WTC11 (cell line): ENCODE data around the gene MFSD11. TPM values are rescaled to one million over a fixed set of nuclear protein-coding genes. Genes with fewer than 3 reads are reported as not detected.

Experiments
- ATAC-seq: fragments of 200-7000 bp; cut with Tn5 transposase; 2 replicates; pipeline ENCODE4 v1.10.0; 2021; ENCODE audit warnings: mild to moderate bottlenecking, moderate library complexity
- CTCF ChIA-PET: fragments of 300-600 bp; sonication (Branson Sonifier 250); formaldehyde crosslinking; loops from one replicate; lab custom pipeline; 2021; ENCODE audit warnings: antibody characterized with exemption; lab: Charles Lee
- POLR2A ChIA-PET: fragments of 350-600 bp; sonication (Branson Sonifier 250); formaldehyde crosslinking; loops from one replicate; lab custom pipeline; 2021; ENCODE audit warnings: antibody characterized with exemption; lab: Charles Lee
- DNase-seq: peaks from one replicate; pipeline ENCODE4 v3.0.0; 2021; ENCODE audit warnings: low spot score
- H3K27ac Mint-ChIP-seq: 2 replicates; pipeline ENCODE4 v1.8.0; 2021; ENCODE audit warnings: mixed read lengths
- H3K27me3 Mint-ChIP-seq: 2 replicates; pipeline ENCODE4 v1.8.0; 2021; ENCODE audit warnings: low read depth, mild to moderate bottlenecking, moderate library complexity, mixed read lengths
- H3K36me3 Mint-ChIP-seq: 2 replicates; pipeline ENCODE4 v1.8.0; 2021; ENCODE audit warnings: mixed read lengths
- H3K4me1 Mint-ChIP-seq: 2 replicates; pipeline ENCODE4 v1.8.0; 2022; ENCODE audit warnings: mixed read lengths
- H3K4me3 Mint-ChIP-seq: 2 replicates; pipeline ENCODE4 v1.8.0; 2021; ENCODE audit warnings: mild to moderate bottlenecking, moderate library complexity, mixed read lengths
- H3K9me3 Mint-ChIP-seq: 2 replicates; pipeline ENCODE4 v1.8.0; 2021; ENCODE audit warnings: mixed read lengths
- CBFB ChIP-seq: sonication (generic); formaldehyde crosslinking; IDR thresholded peaks from 2 replicates; pipeline ENCODE4 v1.8.1; 2022; ENCODE audit warnings: mild to moderate bottlenecking, low read depth, missing genetic modification reagents
- CREM ChIP-seq: sonication (generic); formaldehyde crosslinking; IDR thresholded peaks from 2 replicates; pipeline ENCODE4 v1.8.1; 2022; ENCODE audit warnings: mild to moderate bottlenecking, missing genetic modification reagents, moderate library complexity
- EMX1 ChIP-seq: fragments of 250-450 bp; sonication (Bioruptor Pico); IDR thresholded peaks from 2 replicates; pipeline ENCODE4 v1.8.0; 2021; ENCODE audit warnings: mild to moderate bottlenecking
- ETV6 ChIP-seq: sonication (generic); formaldehyde crosslinking; IDR thresholded peaks from 2 replicates; pipeline ENCODE4 v1.8.1; 2022; ENCODE audit warnings: mild to moderate bottlenecking, missing genetic modification reagents
- FOXK1 ChIP-seq: sonication (generic); formaldehyde crosslinking; IDR thresholded peaks from 2 replicates; pipeline ENCODE4 v1.8.0; 2022; ENCODE audit warnings: mild to moderate bottlenecking, moderate library complexity, missing genetic modification reagents
- GTF2I ChIP-seq: fragments of 250-450 bp; sonication (Bioruptor Pico); conservative IDR thresholded peaks from 2 replicates; pipeline ENCODE4 v1.4.0; 2021; ENCODE audit warnings: mild to moderate bottlenecking
- HMGA2 ChIP-seq: fragments of 250-450 bp; sonication (Bioruptor Pico); IDR thresholded peaks from 2 replicates; pipeline ENCODE4 v1.4.0; 2021; ENCODE audit warnings: mild to moderate bottlenecking, moderate library complexity
- IRF2 ChIP-seq: sonication (generic); formaldehyde crosslinking; IDR thresholded peaks from 2 replicates; pipeline ENCODE4 v1.8.0; 2022; ENCODE audit warnings: low read depth, missing genetic modification reagents, borderline replicate concordance
- KAT7 ChIP-seq: sonication (generic); formaldehyde crosslinking; IDR thresholded peaks from 2 replicates; pipeline ENCODE4 v1.8.1; 2023; ENCODE audit warnings: missing genetic modification reagents, mild to moderate bottlenecking, borderline replicate concordance
- MXD4 ChIP-seq: fragments of 250-450 bp; sonication (Bioruptor Pico); IDR thresholded peaks from 2 replicates; pipeline ENCODE4 v1.8.0; 2021; ENCODE audit warnings: mild to moderate bottlenecking, moderate library complexity, borderline replicate concordance
- MYBL2 ChIP-seq: sonication (generic); formaldehyde crosslinking; IDR thresholded peaks from 2 replicates; pipeline ENCODE4 v1.8.1; 2023; ENCODE audit warnings: mild to moderate bottlenecking, moderate library complexity, missing genetic modification reagents
- NR1H2 ChIP-seq: sonication (generic); formaldehyde crosslinking; IDR thresholded peaks from 2 replicates; pipeline ENCODE4 v1.9.0; 2021; ENCODE audit warnings: mild to moderate bottlenecking, moderate library complexity, missing genetic modification reagents
- NR3C1 ChIP-seq: sonication (generic); formaldehyde crosslinking; conservative IDR thresholded peaks from 2 replicates; pipeline ENCODE4 v1.8.1; 2023; ENCODE audit warnings: low read depth, mild to moderate bottlenecking, missing genetic modification reagents
- SMAD4 ChIP-seq: sonication (generic); formaldehyde crosslinking; IDR thresholded peaks from 2 replicates; pipeline ENCODE4 v1.8.0; 2022; ENCODE audit warnings: mild to moderate bottlenecking, missing genetic modification reagents
- SP1 ChIP-seq: sonication (generic); formaldehyde crosslinking; conservative IDR thresholded peaks from 2 replicates; pipeline ENCODE4 v1.8.1; 2022; ENCODE audit warnings: missing genetic modification reagents
- ZNF219 ChIP-seq: sonication (generic); formaldehyde crosslinking; IDR thresholded peaks from 2 replicates; pipeline ENCODE4 v1.8.0; 2023; ENCODE audit warnings: missing genetic modification reagents, mild to moderate bottlenecking, borderline replicate concordance
- ZNF396 ChIP-seq: fragments of 250-450 bp; sonication (Bioruptor Pico); IDR thresholded peaks from 2 replicates; pipeline ENCODE4 v1.8.0; 2021; ENCODE audit warnings: mild to moderate bottlenecking, moderate library complexity, borderline replicate concordance
- total RNA-seq: library from RNA; stranded (reverse); gene quantifications from 3 replicates; pipeline ENCODE4 v1.2.3, GENCODE V29; 2021
- TF ChIP-seq, protein P1 (sequence below): sonication (generic); formaldehyde crosslinking; IDR thresholded peaks from 2 replicates; pipeline ENCODE4 v1.8.1; 2022; ENCODE audit warnings: low read depth, mild to moderate bottlenecking, moderate library complexity, missing genetic modification reagents, borderline replicate concordance
- TF ChIP-seq, protein P2 (sequence below): sonication (generic); formaldehyde crosslinking; IDR thresholded peaks from 2 replicates; pipeline ENCODE4 v1.8.1; 2022; ENCODE audit warnings: mild to moderate bottlenecking, moderate library complexity, missing genetic modification reagents
- TF ChIP-seq, protein P3 (sequence below): sonication (generic); formaldehyde crosslinking; IDR thresholded peaks from 2 replicates; pipeline ENCODE4 v1.8.1; 2023; ENCODE audit warnings: mild to moderate bottlenecking, missing genetic modification reagents, moderate library complexity
- TF ChIP-seq, protein P4 (sequence below): fragments of 250-450 bp; sonication (Bioruptor Pico); IDR thresholded peaks from 2 replicates; pipeline ENCODE4 v2.1.2; 2022; ENCODE audit warnings: mild to moderate bottlenecking, moderate library complexity
- TF ChIP-seq, protein P5 (sequence below): sonication (generic); formaldehyde crosslinking; IDR thresholded peaks from 2 replicates; pipeline ENCODE4 v1.8.1; 2022; ENCODE audit warnings: low read depth, missing genetic modification reagents, borderline replicate concordance
- TF ChIP-seq, protein P6 (sequence below): sonication (generic); formaldehyde crosslinking; IDR thresholded peaks from 2 replicates; pipeline ENCODE4 v1.8.0; 2022; ENCODE audit warnings: mild to moderate bottlenecking, missing genetic modification reagents
- TF ChIP-seq, protein P7 (sequence below): sonication (generic); formaldehyde crosslinking; IDR thresholded peaks from 2 replicates; pipeline ENCODE4 v1.8.1; 2023; ENCODE audit warnings: mild to moderate bottlenecking, missing genetic modification reagents
- TF ChIP-seq, protein P8 (sequence below): fragments of 250-450 bp; sonication (Bioruptor Pico); IDR thresholded peaks from 2 replicates; pipeline ENCODE4 v1.9.0; 2021; ENCODE audit warnings: moderate library complexity, mild to moderate bottlenecking, inconsistent platforms, borderline replicate concordance
- TF ChIP-seq, protein P9 (sequence below): fragments of 250-450 bp; sonication (Bioruptor Pico); conservative IDR thresholded peaks from 2 replicates; pipeline ENCODE4 v1.9.0; 2021; ENCODE audit warnings: mild to moderate bottlenecking

MFSD11 gene
- total RNA-seq, 1 experiment from 2014 or later = 16.6 TPM

DNA sequence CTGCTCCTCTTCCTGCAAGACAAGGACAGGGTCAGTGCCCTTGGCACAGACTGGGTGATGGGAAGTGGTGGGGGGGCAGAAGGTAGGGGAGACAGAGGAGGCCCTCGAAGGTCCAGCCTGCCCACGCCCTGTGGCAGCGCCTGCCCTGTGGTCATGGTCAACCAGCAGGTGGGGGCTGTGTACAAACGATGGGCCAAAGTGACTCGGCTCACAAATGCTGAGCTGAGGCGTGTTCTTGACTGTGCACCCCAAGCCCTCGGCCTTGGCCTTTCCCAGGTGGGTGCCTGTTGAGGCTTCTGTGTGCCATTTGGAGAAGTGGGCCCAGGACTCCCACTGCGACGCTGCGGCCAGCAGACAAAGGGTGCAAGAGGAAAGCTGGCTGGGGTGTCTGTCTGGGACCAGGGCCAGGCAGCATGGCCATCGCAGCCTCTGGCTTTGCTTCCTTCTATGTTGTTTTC, 49.7 kb upstream of the MFSD11 start:
- Mint-ChIP-seq H3K27ac (peak overlapping the region; percentile 23), H3K9me3 (no peaks in the 10 kb centered on the region), H3K36me3 (no peaks in the 10 kb centered on the region), H3K4me3 (no peak overlapping the region), H3K27me3 (no peaks in the 10 kb centered on the region), H3K4me1 (peaks cover 18% of the 10 kb centered on the region)
- TF ChIP-seq, protein P1, sequence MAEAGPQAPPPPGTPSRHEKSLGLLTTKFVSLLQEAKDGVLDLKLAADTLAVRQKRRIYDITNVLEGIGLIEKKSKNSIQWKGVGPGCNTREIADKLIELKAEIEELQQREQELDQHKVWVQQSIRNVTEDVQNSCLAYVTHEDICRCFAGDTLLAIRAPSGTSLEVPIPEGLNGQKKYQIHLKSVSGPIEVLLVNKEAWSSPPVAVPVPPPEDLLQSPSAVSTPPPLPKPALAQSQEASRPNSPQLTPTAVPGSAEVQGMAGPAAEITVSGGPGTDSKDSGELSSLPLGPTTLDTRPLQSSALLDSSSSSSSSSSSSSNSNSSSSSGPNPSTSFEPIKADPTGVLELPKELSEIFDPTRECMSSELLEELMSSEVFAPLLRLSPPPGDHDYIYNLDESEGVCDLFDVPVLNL = no peak
- TF ChIP-seq CBFB (CRISPR knock-in tag) = no peak
- no peak for TF ChIP-seq ETV6 (CRISPR knock-in tag)
- TF ChIP-seq ZNF396 (CRISPR knock-in tag) = no peak
- TF ChIP-seq, protein P2, sequence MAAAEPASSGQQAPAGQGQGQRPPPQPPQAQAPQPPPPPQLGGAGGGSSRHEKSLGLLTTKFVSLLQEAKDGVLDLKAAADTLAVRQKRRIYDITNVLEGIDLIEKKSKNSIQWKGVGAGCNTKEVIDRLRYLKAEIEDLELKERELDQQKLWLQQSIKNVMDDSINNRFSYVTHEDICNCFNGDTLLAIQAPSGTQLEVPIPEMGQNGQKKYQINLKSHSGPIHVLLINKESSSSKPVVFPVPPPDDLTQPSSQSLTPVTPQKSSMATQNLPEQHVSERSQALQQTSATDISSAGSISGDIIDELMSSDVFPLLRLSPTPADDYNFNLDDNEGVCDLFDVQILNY (CRISPR knock-in tag) = no peak
- TF ChIP-seq, protein P3, sequence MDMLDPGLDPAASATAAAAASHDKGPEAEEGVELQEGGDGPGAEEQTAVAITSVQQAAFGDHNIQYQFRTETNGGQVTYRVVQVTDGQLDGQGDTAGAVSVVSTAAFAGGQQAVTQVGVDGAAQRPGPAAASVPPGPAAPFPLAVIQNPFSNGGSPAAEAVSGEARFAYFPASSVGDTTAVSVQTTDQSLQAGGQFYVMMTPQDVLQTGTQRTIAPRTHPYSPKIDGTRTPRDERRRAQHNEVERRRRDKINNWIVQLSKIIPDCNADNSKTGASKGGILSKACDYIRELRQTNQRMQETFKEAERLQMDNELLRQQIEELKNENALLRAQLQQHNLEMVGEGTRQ (CRISPR knock-in tag) = no peak
- TF ChIP-seq CREM (CRISPR knock-in tag) = no peak
- TF ChIP-seq EMX1 (CRISPR knock-in tag) = no peak
- TF ChIP-seq, protein P4, sequence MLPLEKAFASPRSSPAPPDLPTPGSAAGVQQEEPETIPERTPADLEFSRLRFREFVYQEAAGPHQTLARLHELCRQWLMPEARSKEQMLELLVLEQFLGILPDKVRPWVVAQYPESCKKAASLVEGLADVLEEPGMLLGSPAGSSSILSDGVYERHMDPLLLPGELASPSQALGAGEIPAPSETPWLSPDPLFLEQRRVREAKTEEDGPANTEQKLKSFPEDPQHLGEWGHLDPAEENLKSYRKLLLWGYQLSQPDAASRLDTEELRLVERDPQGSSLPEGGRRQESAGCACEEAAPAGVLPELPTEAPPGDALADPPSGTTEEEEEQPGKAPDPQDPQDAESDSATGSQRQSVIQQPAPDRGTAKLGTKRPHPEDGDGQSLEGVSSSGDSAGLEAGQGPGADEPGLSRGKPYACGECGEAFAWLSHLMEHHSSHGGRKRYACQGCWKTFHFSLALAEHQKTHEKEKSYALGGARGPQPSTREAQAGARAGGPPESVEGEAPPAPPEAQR (CRISPR knock-in tag) = no peak
- TF ChIP-seq FOXK1 (CRISPR knock-in tag) = no peak
- no peak for TF ChIP-seq ZNF219
- TF ChIP-seq MXD4 (CRISPR knock-in tag) = no peak
- TF ChIP-seq, protein P5, sequence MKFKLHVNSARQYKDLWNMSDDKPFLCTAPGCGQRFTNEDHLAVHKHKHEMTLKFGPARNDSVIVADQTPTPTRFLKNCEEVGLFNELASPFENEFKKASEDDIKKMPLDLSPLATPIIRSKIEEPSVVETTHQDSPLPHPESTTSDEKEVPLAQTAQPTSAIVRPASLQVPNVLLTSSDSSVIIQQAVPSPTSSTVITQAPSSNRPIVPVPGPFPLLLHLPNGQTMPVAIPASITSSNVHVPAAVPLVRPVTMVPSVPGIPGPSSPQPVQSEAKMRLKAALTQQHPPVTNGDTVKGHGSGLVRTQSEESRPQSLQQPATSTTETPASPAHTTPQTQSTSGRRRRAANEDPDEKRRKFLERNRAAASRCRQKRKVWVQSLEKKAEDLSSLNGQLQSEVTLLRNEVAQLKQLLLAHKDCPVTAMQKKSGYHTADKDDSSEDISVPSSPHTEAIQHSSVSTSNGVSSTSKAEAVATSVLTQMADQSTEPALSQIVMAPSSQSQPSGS (CRISPR knock-in tag) = no peak
- no peak for TF ChIP-seq KAT7 (CRISPR knock-in tag)
- TF ChIP-seq NR3C1 (CRISPR knock-in tag) = no peak
- no peak for TF ChIP-seq NR1H2 (CRISPR knock-in tag)
- TF ChIP-seq MYBL2 = no peak
- TF ChIP-seq IRF2 (CRISPR knock-in tag) = no peak
- POLR2A ChIA-PET = no interaction called here
- CTCF ChIA-PET = interaction anchor here (0.5 to 1.4 kb wide), 11 partner anchors 9 to 950 kb away, joined by 3 to 8 read pairs (median 4); no protein-coding TSS in a partner anchor
- no peak for DNase-seq
- no peak for ATAC-seq

DNA sequence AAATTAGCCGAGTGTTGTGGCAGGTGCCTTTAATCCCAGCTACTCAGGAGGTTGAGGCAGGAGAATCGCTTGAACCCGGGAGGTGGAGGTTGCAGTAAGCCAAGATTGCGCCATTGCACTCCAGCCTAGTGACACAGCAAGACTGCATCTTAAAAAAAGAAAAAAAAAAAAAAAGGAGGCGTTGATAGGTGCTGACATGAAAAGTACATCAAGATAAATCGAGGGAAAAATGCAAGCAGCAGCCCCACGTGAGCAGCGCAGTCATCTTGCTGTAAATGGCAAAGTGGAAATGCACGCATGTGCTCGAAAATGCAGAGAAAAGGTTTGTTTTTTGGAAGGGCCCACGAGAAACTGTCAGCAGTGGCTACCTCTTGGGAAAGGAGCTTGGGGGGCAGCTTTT, 48.1 kb upstream of the MFSD11 start:
- CTCF ChIA-PET = interaction anchor here (0.5 to 3.5 kb wide), 6 partner anchors 8 to 167 kb away, joined by 3 to 19 read pairs (median 7); no protein-coding TSS in a partner anchor
- H3K4me3 Mint-ChIP-seq = no peak overlapping the region
- ATAC-seq (no peak), DNase-seq (no peak)
- POLR2A ChIA-PET = interaction anchor here (1.5 kb wide), 1 partner anchor 22 kb away, joined by 4 read pairs; no protein-coding TSS in a partner anchor
- H3K4me1 Mint-ChIP-seq = peaks cover 19% of the 10 kb centered on the region
- no peaks in the 10 kb centered on the region for H3K36me3 Mint-ChIP-seq
- no peaks in the 10 kb centered on the region for H3K27me3 Mint-ChIP-seq
- H3K27ac Mint-ChIP-seq = no peak overlapping the region
- no peaks in the 10 kb centered on the region for H3K9me3 Mint-ChIP-seq
- no peak for TF ChIP-seq SMAD4 (CRISPR knock-in tag)
- TF ChIP-seq, protein P6, sequence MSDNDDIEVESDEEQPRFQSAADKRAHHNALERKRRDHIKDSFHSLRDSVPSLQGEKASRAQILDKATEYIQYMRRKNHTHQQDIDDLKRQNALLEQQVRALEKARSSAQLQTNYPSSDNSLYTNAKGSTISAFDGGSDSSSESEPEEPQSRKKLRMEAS = no peak
- TF ChIP-seq GTF2I (CRISPR knock-in tag) = no peak
- TF ChIP-seq SP1 = no peak
- TF ChIP-seq, protein P7, sequence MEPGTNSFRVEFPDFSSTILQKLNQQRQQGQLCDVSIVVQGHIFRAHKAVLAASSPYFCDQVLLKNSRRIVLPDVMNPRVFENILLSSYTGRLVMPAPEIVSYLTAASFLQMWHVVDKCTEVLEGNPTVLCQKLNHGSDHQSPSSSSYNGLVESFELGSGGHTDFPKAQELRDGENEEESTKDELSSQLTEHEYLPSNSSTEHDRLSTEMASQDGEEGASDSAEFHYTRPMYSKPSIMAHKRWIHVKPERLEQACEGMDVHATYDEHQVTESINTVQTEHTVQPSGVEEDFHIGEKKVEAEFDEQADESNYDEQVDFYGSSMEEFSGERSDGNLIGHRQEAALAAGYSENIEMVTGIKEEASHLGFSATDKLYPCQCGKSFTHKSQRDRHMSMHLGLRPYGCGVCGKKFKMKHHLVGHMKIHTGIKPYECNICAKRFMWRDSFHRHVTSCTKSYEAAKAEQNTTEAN (CRISPR knock-in tag) = no peak
- TF ChIP-seq, protein P8, sequence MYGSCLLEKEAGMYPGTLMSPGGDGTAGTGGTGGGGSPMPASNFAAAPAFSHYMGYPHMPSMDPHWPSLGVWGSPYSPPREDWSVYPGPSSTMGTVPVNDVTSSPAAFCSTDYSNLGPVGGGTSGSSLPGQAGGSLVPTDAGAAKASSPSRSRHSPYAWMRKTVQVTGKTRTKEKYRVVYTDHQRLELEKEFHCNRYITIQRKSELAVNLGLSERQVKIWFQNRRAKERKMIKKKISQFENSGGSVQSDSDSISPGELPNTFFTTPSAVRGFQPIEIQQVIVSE (CRISPR knock-in tag) = no peak
- no peak for TF ChIP-seq NR1H2 (CRISPR knock-in tag)
- TF ChIP-seq HMGA2 (CRISPR knock-in tag) = no peak
- TF ChIP-seq, protein P9, sequence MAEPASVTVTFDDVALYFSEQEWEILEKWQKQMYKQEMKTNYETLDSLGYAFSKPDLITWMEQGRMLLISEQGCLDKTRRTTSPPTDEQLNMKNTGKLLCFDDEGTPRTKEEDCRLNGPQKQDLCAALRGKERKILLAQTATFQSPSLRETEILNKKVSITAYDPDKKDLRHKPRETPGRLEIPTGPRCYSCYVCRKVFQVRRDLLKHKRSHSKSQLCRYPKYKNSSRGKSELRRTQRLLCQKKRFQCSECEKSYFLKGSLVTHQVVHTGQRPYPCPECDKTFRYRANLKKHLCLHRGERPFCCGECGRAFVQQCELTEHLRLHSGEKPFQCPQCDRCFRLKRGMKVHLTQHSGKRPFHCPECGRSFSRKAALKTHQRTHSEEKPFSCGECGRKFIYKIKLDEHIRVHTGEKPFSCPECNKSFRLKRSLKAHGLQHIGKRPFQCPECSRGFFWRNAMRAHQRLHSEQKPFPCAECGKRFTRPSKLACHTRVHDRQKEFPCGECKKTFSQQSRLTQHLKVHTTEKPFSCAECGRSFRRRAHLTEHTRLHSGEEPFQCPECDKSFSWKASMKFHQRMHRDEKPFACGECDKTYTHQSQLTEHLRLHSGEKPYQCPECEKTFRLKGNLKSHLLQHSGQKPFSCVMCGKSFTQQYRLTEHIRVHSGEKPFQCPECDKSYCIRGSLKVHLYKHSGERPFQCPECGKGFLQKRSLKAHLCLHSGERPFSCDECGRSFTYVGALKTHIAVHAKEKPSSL (CRISPR knock-in tag) = no peak
